Hepatocyte (in vitro differentiated cells): ENCODE results near the gene DSCAML1. TPM values are rescaled to one million over a fixed set of nuclear protein-coding genes. Genes with fewer than 3 reads are reported as not detected.

Experiments
- DNase-seq: peaks from one replicate; pipeline ENCODE4 v3.0.0-alpha.2; 2016; ENCODE audit warnings: low spot score
- H2AFZ ChIP-seq: fragments of 200-600 bp; sonication (generic); 2 replicates; pipeline ENCODE4 v1.6.0; 2016; ENCODE audit warnings: antibody characterized with exemption, mild to moderate bottlenecking
- H3K27ac ChIP-seq: fragments of 200-600 bp; sonication (generic); 2 replicates; pipeline ENCODE4 v1.5.1; 2016; ENCODE audit warnings: mild to moderate bottlenecking
- H3K27me3 ChIP-seq: fragments of 200-600 bp; sonication (generic); 2 replicates; pipeline ENCODE4 v1.6.1; 2016
- H3K36me3 ChIP-seq: fragments of 200-600 bp; sonication (generic); replicated peaks from 2 replicates; pipeline ENCODE4 v1.5.1; 2016; ENCODE audit warnings: low read depth; ENCODE audit not compliant: insufficient read depth
- H3K4me1 ChIP-seq: fragments of 200-600 bp; sonication (generic); 2 replicates; pipeline ENCODE4 v1.5.1; 2016; ENCODE audit warnings: mild to moderate bottlenecking, moderate library complexity; ENCODE audit not compliant: insufficient read depth
- H3K4me2 ChIP-seq: fragments of 200-600 bp; sonication (generic); 2 replicates; pipeline ENCODE4 v1.6.0; 2016
- H3K4me3 ChIP-seq: fragments of 200-600 bp; sonication (generic); 2 replicates; pipeline ENCODE4 v1.5.1; 2016; ENCODE audit warnings: mild to moderate bottlenecking
- H3K79me2 ChIP-seq: fragments of 200-600 bp; sonication (generic); 2 replicates; pipeline ENCODE4 v1.6.0; 2017; ENCODE audit warnings: mild to moderate bottlenecking
- H3K9me2 ChIP-seq: fragments of 200-600 bp; sonication (generic); replicated peaks from 2 replicates; pipeline ENCODE4 v1.6.0; 2017; ENCODE audit warnings: mild to moderate bottlenecking; ENCODE audit not compliant: insufficient read depth
- H3K9me3 ChIP-seq: fragments of 200-600 bp; sonication (generic); 2 replicates; pipeline ENCODE4 v1.5.1; 2016; ENCODE audit warnings: low read depth, mild to moderate bottlenecking
- H4K20me1 ChIP-seq: fragments of 200-600 bp; sonication (generic); 2 replicates; pipeline ENCODE4 v1.6.0; 2016; ENCODE audit warnings: mild to moderate bottlenecking; ENCODE audit not compliant: insufficient read depth, poor library complexity, severe bottlenecking
- CTCF ChIP-seq: fragments of 200-600 bp; sonication (generic); IDR thresholded peaks from 2 replicates; pipeline ENCODE4 v1.5.1; 2016; ENCODE audit warnings: antibody characterized with exemption, mild to moderate bottlenecking; ENCODE audit not compliant: poor library complexity
- EZH2 ChIP-seq: fragments of 200-600 bp; sonication (generic); IDR thresholded peaks from 2 replicates; pipeline ENCODE4 v1.6.1; 2016; ENCODE audit warnings: antibody characterized with exemption, mild to moderate bottlenecking, borderline replicate concordance
- EZH2phosphoT487 ChIP-seq: fragments of 200-600 bp; sonication (generic); IDR thresholded peaks from one replicate; pipeline ENCODE4 v1.6.1; 2018; ENCODE audit warnings: antibody characterized with exemption, mild to moderate bottlenecking, low read depth, moderate library complexity; ENCODE audit not compliant: unreplicated experiment, severe bottlenecking
- WGBS: methylation state at CpG from one replicate; pipeline ENCODE4 v1.1.6; 2016; ENCODE audit warnings: low lambda C conversion rate; ENCODE audit errors: missing lambda C conversion rate; 5-methylcytosine and 5-hydroxymethylcytosine counted together
- polyA plus RNA-seq: library from polyadenylated mRNA; unstranded; fragments of >200 nt; fragmentation: Nextera tagmentation; extraction: Ambion mirVana; gene quantifications from 2 replicates; pipeline ENCODE4 v1.2.1, GENCODE V29; 2016
- total RNA-seq: library from RNA; depleted of rRNA; stranded (reverse); fragments of >200 nt; gene quantifications from 2 replicates; pipeline ENCODE4 v1.2.3, GENCODE V29; 2014

DSCAML1 gene
- total and polyA plus RNA-seq, 2 experiments from 2014 or later: 0.46 to 2.6 TPM

- TF ChIP-seq CTCF (no peak), EZH2phosphoT487 (no peak), EZH2 (no peak)
- no peak overlapping the region for H3K27ac ChIP-seq
- H3K79me2 ChIP-seq: no peaks in the 10 kb centered on the region
- H3K9me2 ChIP-seq: no peaks in the 10 kb centered on the region
- H3K4me3 ChIP-seq: no peak overlapping the region
- H4K20me1 ChIP-seq: no peaks in the 10 kb centered on the region
- 96% methylated on average over 8 of the region's 8 CpGs for WGBS
- no peaks in the 10 kb centered on the region for H3K4me1 ChIP-seq
- no peak for DNase-seq
- no peaks in the 10 kb centered on the region for H3K36me3 ChIP-seq
- peaks cover 30% of the 10 kb centered on the region for H3K27me3 ChIP-seq
- no peak overlapping the region for H2AFZ ChIP-seq
- no peak overlapping the region for H3K4me2 ChIP-seq
- no peaks in the 10 kb centered on the region for H3K9me3 ChIP-seq
Observed at GRCh38 chr11:117803896-117804295, 6.9 kb upstream of the DSCAML1 start.

- WGBS: 41% methylated on average over 5 of the region's 5 CpGs
Observed at GRCh38 chr11:117799634-117800033, 2.6 kb upstream of the DSCAML1 start.

GRCh38 chr11:117796456-117796871 is 552 bp downstream of the DSCAML1 start:
- Histone ChIP-seq H3K4me1 (peaks cover 13% of the 10 kb centered on the region), H3K4me3 (peak overlapping the region; percentile 36), H3K9me3 (no peaks in the 10 kb centered on the region), H3K36me3 (no peaks in the 10 kb centered on the region), H2AFZ (peak overlapping the region; percentile 20), H3K27ac (no peak overlapping the region), H3K4me2 (peak overlapping the region; percentile 92), H3K9me2 (no peaks in the 10 kb centered on the region), H4K20me1 (no peaks in the 10 kb centered on the region), H3K79me2 (no peaks in the 10 kb centered on the region), H3K27me3 (peaks cover 90% of the 10 kb centered on the region)
- TF ChIP-seq EZH2 (peak; percentile 7), EZH2phosphoT487 (no peak)
- DNase-seq: no peak
- 2% methylated on average over 23 of the region's 35 CpGs for WGBS

More at GRCh38 chr11:117799634-117800033, 2.6 kb upstream of the DSCAML1 start:
- no peak overlapping the region for H3K4me2 ChIP-seq
- no peaks in the 10 kb centered on the region for H3K36me3 ChIP-seq
- no peaks in the 10 kb centered on the region for H3K9me3 ChIP-seq
- H4K20me1 ChIP-seq: no peaks in the 10 kb centered on the region
- H3K27ac ChIP-seq: no peak overlapping the region
- peaks cover 72% of the 10 kb centered on the region for H3K27me3 ChIP-seq
- TF ChIP-seq EZH2: no peak
- TF ChIP-seq EZH2phosphoT487: no peak
- no peak for TF ChIP-seq CTCF
- H3K4me3 ChIP-seq: no peak overlapping the region
- DNase-seq: no peak
- H3K79me2 ChIP-seq: no peaks in the 10 kb centered on the region
- no peaks in the 10 kb centered on the region for H3K9me2 ChIP-seq
- H2AFZ ChIP-seq: no peak overlapping the region
- H3K4me1 ChIP-seq: peaks cover 13% of the 10 kb centered on the region

GRCh38 chr11:117795638-117796455 is 1.2 kb downstream of the DSCAML1 start:
- H3K27ac ChIP-seq: no peak overlapping the region
- WGBS: 7% methylated on average over 51 of the region's 53 CpGs
- H4K20me1 ChIP-seq: no peaks in the 10 kb centered on the region
- H3K4me3 ChIP-seq: peak overlapping the region; percentile 36
- H3K9me2 ChIP-seq: no peaks in the 10 kb centered on the region
- peak overlapping the region; percentile 20 for H2AFZ ChIP-seq
- no peak for DNase-seq
- H3K36me3 ChIP-seq: no peaks in the 10 kb centered on the region
- H3K4me1 ChIP-seq: peaks cover 13% of the 10 kb centered on the region
- peak overlapping the region; percentile 92 for H3K4me2 ChIP-seq
- no peaks in the 10 kb centered on the region for H3K79me2 ChIP-seq
- no peaks in the 10 kb centered on the region for H3K9me3 ChIP-seq
- H3K27me3 ChIP-seq: peaks cover 84% of the 10 kb centered on the region
- no peak for TF ChIP-seq EZH2phosphoT487
- peak; percentile 87 for TF ChIP-seq EZH2
